Measurements from ENCODE around the gene C12orf42. TPM values are rescaled to one million over a fixed set of nuclear protein-coding genes. Genes with fewer than 3 reads are reported as not detected.

Gene C12orf42
- total RNA-seq: not detected in 2 replicates

GRCh38 chr12:103495469-103496456 lies at the start of gene C12orf42:
TSS of gene C12orf42 (minus strand) at chr12:103495968. CDS start at chr12:103478426, 17,542 bp downstream.

Other genes with a start within 250 kb of the C12orf42 start
- gene STAB2, start 91.3 kb upstream of the C12orf42 start, total RNA-seq: not detected in 2 replicates